Thyroid gland (tissue), 4 donors: ENCODE data around the gene ASPG.

Experiments used
- CTCF ChIP-seq, 6 experiments: fragments of 200-600 bp in 3 of 6; fragments of 450-650 bp in 3 of 6; sonication (generic) in 3 of 6; IDR thresholded peaks; one replicate each; pipeline ENCODE4 v1.5.1; 2016 to 2019; ENCODE audit warnings: antibody characterized with exemption in 6 of 6, mild to moderate bottlenecking in 2 of 6, inconsistent platforms in 1 of 6, moderate library complexity in 1 of 6
- POLR2A ChIP-seq, 2 donors: fragments of 450-650 bp; IDR thresholded peaks; one replicate each; pipeline ENCODE4 v1.6.1; 2017; ENCODE audit warnings: antibody characterized with exemption in 2 of 2, mild to moderate bottlenecking in 2 of 2, moderate library complexity in 1 of 2

GRCh38 chr14:104157016-104157928 is 71.8 kb downstream of the ASPG start:
- TF ChIP-seq CTCF (IDR thresholded peaks at IDR 0.05) (no peak), POLR2A (IDR thresholded peaks at IDR 0.05) (no peak)
